D721Med (cell line): ENCODE results near the gene TMED9.
A peak's percentile ranks its signal among the peaks of the same experiment; 100 is the strongest.

Experiments used
- DNase-seq: peaks from one replicate; pipeline ENCODE4 v3.0.0; 2011; ENCODE audit warnings: low spot score; ENCODE audit not compliant: insufficient read length
- FAIRE-seq: peaks from 2 replicates; lab custom pipeline; 2011; peaks lifted over from hg19 to GRCh38; lab: Jason Lieb, UNC
- CTCF ChIP-seq: IDR thresholded peaks from 2 replicates; pipeline ENCODE4 v1.5.1; 2012; ENCODE audit warnings: mild to moderate bottlenecking, control low read depth; ENCODE audit not compliant: insufficient read depth; ENCODE audit errors: missing control alignments

The TMED9 gene

GRCh38 chr5:177594071-177594470 is 2.1 kb downstream of the TMED9 start:
- DNase-seq (no peak), FAIRE-seq (no peak)
- no peak for TF ChIP-seq CTCF

- TF ChIP-seq CTCF, result no peak
- FAIRE-seq (no peak), DNase-seq (no peak)
These were observed 3.1 kb downstream of the TMED9 start for GRCh38 chr5:177595026-177595585.

GRCh38 chr5:177595991-177596774 is 4.2 kb downstream of the TMED9 start:
- FAIRE-seq, result no peak
- no peak for DNase-seq
- TF ChIP-seq CTCF, result no peak

GRCh38 chr5:177596775-177597238 is 4.8 kb downstream of the TMED9 start:
- no peak for TF ChIP-seq CTCF
- DNase-seq (no peak), FAIRE-seq (no peak)

- FAIRE-seq (no peak), DNase-seq (no peak)
- TF ChIP-seq CTCF, result no peak
These were observed 6.5 kb downstream of the TMED9 start for GRCh38 chr5:177598477-177598876.

GRCh38 chr5:177599731-177600507 is 7.9 kb downstream of the TMED9 start, which contains the start of gene B4GALT7:
B4GALT7 (plus strand) TSS chr5:177600132; CDS start chr5:177600211, 79 bp downstream.
- FAIRE-seq (no peak), DNase-seq (peak; percentile 70)
- no peak for TF ChIP-seq CTCF
